CD4-positive, alpha-beta T cell treated with Interleukin-4 for 4 hours (primary cell): ENCODE measurements around the gene MRPL10.
"Not testable (repeated sequence)": the region's sequence is repeated elsewhere in the genome, so short reads cannot be mapped to it uniquely, and the experiment has no call there.

ENCODE experiments used
- DNase-seq: peaks from one replicate; pipeline ENCODE4 v3.0.0-alpha.2; 2020

Gene MRPL10

GRCh38 chr17:47789611-47790561 lies 41.5 kb downstream of the MRPL10 start:
- DNase-seq = peak; percentile 42

GRCh38 chr17:47785538-47786123 lies 45.7 kb downstream of the MRPL10 start:
- DNase-seq = no peak

- no peak for DNase-seq
Measured at GRCh38 chr17:47781397-47781796, 49.9 kb downstream of the MRPL10 start.

GRCh38 chr17:47778184-47778635 lies 53.1 kb downstream of the MRPL10 start:
- no peak for DNase-seq

GRCh38 chr17:47776330-47777197 lies 54.8 kb downstream of the MRPL10 start:
- DNase-seq = peak; percentile 68

GRCh38 chr17:47774987-47775580 lies 56.3 kb downstream of the MRPL10 start:
- no peak for DNase-seq

- no peak for DNase-seq
Measured at GRCh38 chr17:47774331-47774730, 57.0 kb downstream of the MRPL10 start.

GRCh38 chr17:47773649-47774048 lies 57.7 kb downstream of the MRPL10 start:
- DNase-seq = not testable (repeated sequence)
